Stimulated activated effector memory CD8-positive, alpha-beta T cell treated with anti-CD3 and anti-CD28 coated beads, Interleukin-12 subunit alpha, Interleukin-12 subunit beta, amount 100 ng/mL, for 72 hours (primary cell): Measurements from ENCODE around the gene CDCA7.

Experiments used
- ATAC-seq: fragments of 150-1000 bp; cut with Tn5 transposase; 2 replicates; pipeline ENCODE4 v1.10.0; 2021
- DNase-seq, 2 donors: peaks; one replicate each; pipeline ENCODE4 v3.0.0; 2021 to 2022; ENCODE audit warnings: low spot score in 2 of 2
- H3K27ac Mint-ChIP-seq: one replicate; pipeline ENCODE4 v1.8.0; 2022; ENCODE audit warnings: mild to moderate bottlenecking, mixed read lengths
- H3K36me3 Mint-ChIP-seq: one replicate; pipeline ENCODE4 v1.8.0; 2022; ENCODE audit warnings: mild to moderate bottlenecking, mixed read lengths
- H3K4me1 Mint-ChIP-seq: one replicate; pipeline ENCODE4 v1.8.0; 2022; ENCODE audit warnings: mixed read lengths
- H3K4me3 Mint-ChIP-seq: one replicate; pipeline ENCODE4 v1.8.0; 2022; ENCODE audit warnings: mild to moderate bottlenecking, mixed read lengths
- H3K9me3 Mint-ChIP-seq: one replicate; pipeline ENCODE4 v1.8.0; 2022; ENCODE audit warnings: mixed read lengths

Gene CDCA7

GRCh38 chr2:173387079-173387478, 32.4 kb downstream of the CDCA7 start:
- Mint-ChIP-seq H3K36me3 (peaks cover 7% of the 10 kb centered on the region), H3K4me1 (no peaks in the 10 kb centered on the region), H3K9me3 (no peaks in the 10 kb centered on the region), H3K4me3 (no peak overlapping the region), H3K27ac (no peak overlapping the region)
- DNase-seq (no peak), ATAC-seq (no peak)

GRCh38 chr2:173387660-173388059, 33.0 kb downstream of the CDCA7 start:
- Mint-ChIP-seq H3K4me3 (no peak overlapping the region), H3K4me1 (no peaks in the 10 kb centered on the region), H3K9me3 (no peaks in the 10 kb centered on the region), H3K27ac (no peak overlapping the region), H3K36me3 (peaks cover 7% of the 10 kb centered on the region)
- ATAC-seq (no peak), DNase-seq (no peak)

- no peak for ATAC-seq
- no peak overlapping the region for H3K4me3 Mint-ChIP-seq
- no peaks in the 10 kb centered on the region for H3K9me3 Mint-ChIP-seq
- DNase-seq: no peak
- H3K36me3 Mint-ChIP-seq: no peaks in the 10 kb centered on the region
- no peak overlapping the region for H3K27ac Mint-ChIP-seq
- no peaks in the 10 kb centered on the region for H3K4me1 Mint-ChIP-seq
Observed at GRCh38 chr2:173388795-173389194, 34.1 kb downstream of the CDCA7 start.

- H3K9me3 Mint-ChIP-seq: no peaks in the 10 kb centered on the region
- no peak overlapping the region for H3K27ac Mint-ChIP-seq
- H3K4me3 Mint-ChIP-seq: no peak overlapping the region
- ATAC-seq (no peak), DNase-seq (no peak)
- H3K4me1 Mint-ChIP-seq: no peaks in the 10 kb centered on the region
- H3K36me3 Mint-ChIP-seq: no peaks in the 10 kb centered on the region
Observed at GRCh38 chr2:173390036-173390435, 35.4 kb downstream of the CDCA7 start.

- Mint-ChIP-seq H3K36me3 (no peaks in the 10 kb centered on the region), H3K4me3 (no peak overlapping the region), H3K27ac (no peak overlapping the region), H3K4me1 (no peaks in the 10 kb centered on the region), H3K9me3 (no peaks in the 10 kb centered on the region)
- no peak for DNase-seq
- no peak for ATAC-seq
Observed at GRCh38 chr2:173392731-173393130, 38.1 kb downstream of the CDCA7 start.

GRCh38 chr2:173393186-173393585, 38.5 kb downstream of the CDCA7 start:
- Mint-ChIP-seq H3K4me3 (no peak overlapping the region), H3K27ac (no peak overlapping the region), H3K4me1 (no peaks in the 10 kb centered on the region), H3K9me3 (no peaks in the 10 kb centered on the region), H3K36me3 (no peaks in the 10 kb centered on the region)
- ATAC-seq (no peak), DNase-seq (no peak)

GRCh38 chr2:173393636-173394035, 39.0 kb downstream of the CDCA7 start:
- Mint-ChIP-seq H3K36me3 (no peaks in the 10 kb centered on the region), H3K27ac (no peak overlapping the region), H3K9me3 (no peaks in the 10 kb centered on the region), H3K4me3 (no peak overlapping the region), H3K4me1 (no peaks in the 10 kb centered on the region)
- ATAC-seq: no peak
- no peak for DNase-seq

GRCh38 chr2:173394091-173394974, 39.7 kb downstream of the CDCA7 start:
- Mint-ChIP-seq H3K4me3 (no peak overlapping the region), H3K9me3 (no peaks in the 10 kb centered on the region), H3K36me3 (no peaks in the 10 kb centered on the region), H3K27ac (no peak overlapping the region), H3K4me1 (no peaks in the 10 kb centered on the region)
- DNase-seq: no peak
- no peak for ATAC-seq

GRCh38 chr2:173395567-173396351, 41.1 kb downstream of the CDCA7 start:
- Mint-ChIP-seq H3K36me3 (no peaks in the 10 kb centered on the region), H3K27ac (no peak overlapping the region), H3K4me1 (no peaks in the 10 kb centered on the region), H3K4me3 (no peak overlapping the region), H3K9me3 (no peaks in the 10 kb centered on the region)
- DNase-seq (no peak), ATAC-seq (no peak)

- peaks cover 5% of the 10 kb centered on the region for H3K4me1 Mint-ChIP-seq
- no peak for DNase-seq
- H3K36me3 Mint-ChIP-seq: no peaks in the 10 kb centered on the region
- no peak overlapping the region for H3K27ac Mint-ChIP-seq
- no peak overlapping the region for H3K4me3 Mint-ChIP-seq
- H3K9me3 Mint-ChIP-seq: no peaks in the 10 kb centered on the region
- ATAC-seq: no peak
Observed at GRCh38 chr2:173397539-173397938, 42.9 kb downstream of the CDCA7 start.

- Mint-ChIP-seq H3K4me1 (peaks cover 8% of the 10 kb centered on the region), H3K9me3 (no peaks in the 10 kb centered on the region), H3K27ac (no peak overlapping the region), H3K4me3 (no peak overlapping the region), H3K36me3 (no peaks in the 10 kb centered on the region)
- DNase-seq: no peak
- ATAC-seq: no peak
Observed at GRCh38 chr2:173399229-173399628, 44.6 kb downstream of the CDCA7 start.

- H3K9me3 Mint-ChIP-seq: no peaks in the 10 kb centered on the region
- DNase-seq: no peak
- H3K36me3 Mint-ChIP-seq: no peaks in the 10 kb centered on the region
- H3K27ac Mint-ChIP-seq: no peak overlapping the region
- peak; percentile 39 for ATAC-seq
- peaks cover 8% of the 10 kb centered on the region for H3K4me1 Mint-ChIP-seq
- H3K4me3 Mint-ChIP-seq: no peak overlapping the region
Observed at GRCh38 chr2:173400760-173401159, 46.1 kb downstream of the CDCA7 start.

- DNase-seq (no peak), ATAC-seq (no peak)
- H3K9me3 Mint-ChIP-seq: no peaks in the 10 kb centered on the region
Observed at GRCh38 chr2:173401716-173402326, 47.1 kb downstream of the CDCA7 start.

GRCh38 chr2:173402405-173402974, 47.8 kb downstream of the CDCA7 start:
- no peak overlapping the region for H3K27ac Mint-ChIP-seq
- DNase-seq (peak; percentile 68 to 84), ATAC-seq (peak; percentile 92)
- peaks cover 8% of the 10 kb centered on the region for H3K4me1 Mint-ChIP-seq
- no peaks in the 10 kb centered on the region for H3K36me3 Mint-ChIP-seq
- H3K4me3 Mint-ChIP-seq: no peak overlapping the region
- H3K9me3 Mint-ChIP-seq: no peaks in the 10 kb centered on the region

More at GRCh38 chr2:173401716-173402326, 47.1 kb downstream of the CDCA7 start:
- H3K4me1 Mint-ChIP-seq: peaks cover 8% of the 10 kb centered on the region
- no peaks in the 10 kb centered on the region for H3K36me3 Mint-ChIP-seq
- no peak overlapping the region for H3K27ac Mint-ChIP-seq
- no peak overlapping the region for H3K4me3 Mint-ChIP-seq
